ENCODE measurements around the gene MBD2. TPM values are rescaled to one million over a fixed set of nuclear protein-coding genes. Genes with fewer than 3 reads are reported as not detected.
A peak's percentile ranks its signal among the peaks of the same experiment; 100 is the strongest.
"Not testable (repeated sequence)": the region's sequence is repeated elsewhere in the genome, so short reads cannot be mapped to it uniquely, and the experiment has no call there.

The MBD2 gene
- total RNA-seq, 1 donor, result 9.2 TPM

DNA sequence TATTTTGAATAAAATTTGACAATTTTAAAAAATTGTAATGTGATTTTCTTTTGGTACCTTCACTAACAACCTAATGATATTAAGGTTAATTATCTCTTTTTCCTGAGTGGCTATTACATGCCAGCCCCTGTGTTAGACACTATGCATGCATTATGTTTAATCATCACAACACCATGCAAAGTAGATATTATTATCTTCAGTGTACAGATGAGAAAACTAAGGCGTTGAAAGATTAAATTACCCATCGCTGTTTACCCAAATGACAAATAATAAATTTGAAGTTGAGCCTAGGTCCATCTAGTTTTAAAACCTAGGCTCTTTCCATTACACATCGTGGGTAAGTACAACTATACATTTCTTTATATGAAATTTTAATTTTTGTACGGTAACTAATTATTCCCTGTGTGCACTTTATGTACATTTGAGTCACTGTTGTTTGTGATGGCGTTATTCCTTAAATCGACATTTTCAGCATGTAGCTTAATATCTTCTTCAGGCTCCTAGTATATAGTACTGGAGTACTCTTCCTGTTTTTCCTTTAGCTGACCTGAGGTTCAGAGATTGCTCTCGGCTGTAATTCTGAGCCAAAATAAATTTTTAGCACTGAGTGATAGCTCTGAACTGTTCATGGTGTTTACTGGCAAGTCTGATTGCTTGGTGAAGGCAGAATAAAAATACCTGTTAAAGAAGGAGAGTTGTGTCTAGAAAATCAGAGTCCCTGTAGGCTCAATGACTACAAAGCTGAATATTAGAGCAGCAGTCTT lies 13.9 kb upstream of the MBD2 start:
- no peak for DNase-seq (ENCODE audit: low read depth in 2 of 3, low spot score in 2 of 3)

DNA sequence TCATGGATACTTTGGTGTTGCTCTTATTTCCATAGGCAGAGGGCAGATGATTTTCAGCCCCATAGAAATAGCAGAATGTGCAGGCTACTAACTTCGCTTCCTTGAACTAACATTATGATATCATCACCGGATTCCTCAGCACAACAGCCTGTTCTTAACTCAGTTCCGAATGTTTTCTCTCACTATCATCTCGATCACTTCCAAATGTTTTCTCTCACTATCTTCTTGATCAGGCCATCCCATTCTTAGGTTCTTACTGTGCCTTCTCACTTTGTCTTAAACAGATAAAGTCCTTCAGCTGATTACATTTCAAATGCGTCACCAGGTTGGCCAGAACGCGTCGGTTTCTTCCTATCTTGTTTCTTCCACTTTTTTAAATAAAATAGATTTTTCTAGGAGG lies 11.4 kb upstream of the MBD2 start:
- no peak for DNase-seq (ENCODE audit: low read depth in 2 of 3, low spot score in 2 of 3)

DNA sequence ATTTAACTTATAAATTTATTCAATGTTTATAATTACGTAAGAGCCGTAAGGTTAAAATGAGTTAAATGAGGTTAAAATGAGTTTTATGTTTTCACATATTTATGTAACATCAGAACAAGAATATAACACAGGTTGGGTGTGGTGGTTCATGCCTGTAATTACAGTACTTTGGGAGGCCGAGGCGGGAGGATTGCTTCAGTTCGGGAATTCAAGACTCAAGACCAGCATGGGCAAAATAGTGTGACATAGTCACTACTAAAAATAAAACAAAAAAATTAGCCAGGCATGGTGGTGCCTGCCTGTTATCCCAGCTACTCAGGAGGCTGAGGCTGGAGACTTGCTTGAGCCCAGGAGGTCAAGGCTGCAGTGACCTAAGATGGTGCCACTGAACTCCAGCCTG lies 9.3 kb upstream of the MBD2 start:
- no peak for DNase-seq (ENCODE audit: low read depth in 2 of 3, low spot score in 2 of 3)

DNA sequence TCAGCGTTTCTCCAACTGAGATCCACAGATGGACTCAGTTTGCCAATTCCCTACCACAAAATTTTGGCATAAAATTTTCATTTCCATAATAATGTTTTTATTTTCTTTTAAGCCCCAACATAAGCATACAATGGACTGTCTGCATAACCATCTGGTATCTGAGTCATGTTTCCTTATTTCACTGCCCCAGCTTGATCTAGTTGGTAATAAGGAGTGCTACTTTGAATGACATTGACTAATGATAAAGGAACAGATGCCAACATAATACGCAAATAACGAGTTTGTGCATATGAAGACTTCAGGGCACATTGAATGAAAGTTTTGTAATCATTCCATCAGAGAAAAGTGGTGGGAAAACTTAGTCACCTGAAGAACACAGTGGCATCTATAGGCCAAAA lies 8.8 kb upstream of the MBD2 start:
- DNase-seq (ENCODE audit: low read depth in 2 of 3, low spot score in 2 of 3), result peak in 1 of 3 donors; percentile 26

DNA sequence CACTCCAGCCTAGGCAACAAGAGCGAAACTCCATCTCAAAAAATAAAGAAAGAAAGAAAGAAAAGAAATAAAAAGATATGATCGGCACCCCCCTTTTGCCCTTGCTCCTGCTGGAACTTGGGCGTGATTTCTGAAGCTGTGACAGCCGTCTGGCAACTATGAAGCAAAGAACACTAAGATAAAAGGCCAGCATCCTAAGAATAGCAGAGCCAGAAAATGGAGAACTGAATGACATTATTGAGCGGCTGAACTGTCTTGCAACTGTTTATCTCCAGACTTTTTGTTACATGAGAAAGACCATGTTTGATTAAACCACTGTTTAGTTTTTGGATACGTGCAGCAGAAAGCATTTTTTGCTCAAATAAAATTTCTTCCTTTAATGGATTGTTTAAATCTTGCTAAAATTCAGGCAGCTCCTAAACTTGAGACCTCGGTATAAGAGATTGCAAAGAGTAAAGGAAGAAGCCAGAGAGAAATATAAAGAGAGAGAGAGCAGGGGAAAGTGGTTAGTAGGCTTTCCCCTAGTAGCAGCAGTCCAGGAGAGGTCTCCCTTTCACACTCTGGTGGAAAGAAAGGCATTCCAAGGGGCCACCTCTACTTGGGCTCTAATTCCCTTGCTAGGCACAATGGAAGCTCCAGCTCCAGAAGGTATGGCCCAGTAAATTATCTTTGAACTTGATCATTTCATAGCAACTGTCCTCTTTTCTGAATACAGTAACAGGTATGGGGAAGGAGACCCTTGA lies 8.2 kb upstream of the MBD2 start:
- no peak for DNase-seq (ENCODE audit: low read depth in 2 of 3, low spot score in 2 of 3)

DNA sequence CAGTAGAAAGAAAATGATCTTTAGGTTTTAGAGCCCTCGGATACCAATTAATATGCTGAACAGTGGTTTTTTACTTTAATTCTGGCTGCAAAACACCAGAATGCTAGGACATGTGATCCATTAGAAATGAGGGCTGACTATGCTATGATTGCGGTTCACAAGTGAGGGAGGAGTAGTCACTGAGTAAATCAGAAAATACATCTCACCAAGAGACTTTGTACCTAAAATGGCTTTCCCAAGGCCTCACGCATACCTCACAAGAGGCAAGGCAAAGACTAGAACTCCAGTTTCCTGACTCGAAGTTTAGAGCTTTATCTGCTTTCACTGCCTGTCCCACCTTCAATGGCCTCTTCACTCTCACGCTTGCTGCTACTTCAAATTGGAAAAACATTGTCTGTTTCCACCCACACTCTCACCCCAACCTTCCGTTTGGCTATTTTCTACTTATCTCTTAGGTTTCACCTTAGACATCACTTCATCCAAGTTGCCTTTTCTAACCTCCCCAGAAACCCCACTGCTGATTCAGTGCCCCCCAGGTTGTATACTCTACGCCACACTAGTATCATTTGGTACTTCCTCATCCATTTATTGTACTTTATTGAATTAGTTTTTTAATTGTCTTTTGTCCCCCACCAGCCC lies 5.1 kb upstream of the MBD2 start:
- DNase-seq (ENCODE audit: low read depth in 2 of 3, low spot score in 2 of 3), result no peak

DNA sequence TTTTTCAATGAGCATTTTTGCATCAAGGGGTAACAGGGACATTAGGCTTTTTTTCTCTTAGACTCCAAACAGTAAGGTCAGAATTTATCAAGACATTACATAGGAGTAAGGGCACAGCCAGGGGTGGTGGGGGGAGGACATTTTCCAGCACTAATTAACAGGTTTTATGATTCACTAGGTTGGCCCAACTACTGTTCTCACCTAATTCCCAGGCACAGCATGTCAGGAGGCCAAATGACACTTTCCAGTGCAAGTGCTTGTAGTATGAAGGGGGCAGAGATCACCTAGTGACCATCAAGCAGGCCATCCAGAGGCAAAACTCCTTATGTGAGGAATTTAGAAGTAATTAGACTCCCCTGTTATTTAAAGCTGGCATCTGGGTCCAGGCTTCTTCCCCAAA lies 3.9 kb upstream of the MBD2 start:
- DNase-seq (ENCODE audit: low read depth in 2 of 3, low spot score in 2 of 3), result no peak

DNA sequence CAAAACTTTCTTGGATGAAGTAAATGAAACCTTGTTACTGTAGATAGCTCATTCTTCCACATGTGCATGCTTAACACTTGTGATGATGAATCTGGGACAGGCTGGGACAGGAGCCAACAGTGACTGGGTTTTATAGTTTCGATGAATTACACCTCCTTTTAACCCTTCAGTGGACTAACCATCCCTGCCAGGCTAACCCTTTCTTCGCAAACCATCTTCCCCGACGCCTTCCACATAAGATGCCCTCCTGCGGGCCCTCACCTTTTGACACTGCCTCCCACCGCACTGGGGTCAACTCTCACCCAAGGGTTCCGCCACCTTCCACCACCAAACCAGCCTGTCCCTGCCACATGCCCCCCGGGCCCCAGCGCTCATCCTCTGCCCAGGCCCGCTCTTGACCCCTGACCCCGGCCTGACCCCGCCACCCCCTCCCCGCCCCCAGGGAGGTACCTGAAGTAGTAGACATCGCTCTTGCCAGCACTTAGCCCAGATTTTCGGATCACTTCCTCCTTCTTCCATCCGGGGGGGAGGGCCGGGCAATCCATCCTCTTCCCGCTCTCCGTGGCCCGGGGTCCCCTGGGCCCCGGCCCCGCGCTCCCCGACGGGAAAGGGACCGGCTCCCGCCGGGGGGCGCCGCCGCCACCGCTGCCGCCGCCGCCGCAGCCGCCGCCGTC lies 764 bp downstream of the MBD2 start:
- DNase-seq (ENCODE audit: low read depth in 2 of 3, low spot score in 2 of 3), result peak in 2 of 3 donors; percentile 44 to 75

DNA sequence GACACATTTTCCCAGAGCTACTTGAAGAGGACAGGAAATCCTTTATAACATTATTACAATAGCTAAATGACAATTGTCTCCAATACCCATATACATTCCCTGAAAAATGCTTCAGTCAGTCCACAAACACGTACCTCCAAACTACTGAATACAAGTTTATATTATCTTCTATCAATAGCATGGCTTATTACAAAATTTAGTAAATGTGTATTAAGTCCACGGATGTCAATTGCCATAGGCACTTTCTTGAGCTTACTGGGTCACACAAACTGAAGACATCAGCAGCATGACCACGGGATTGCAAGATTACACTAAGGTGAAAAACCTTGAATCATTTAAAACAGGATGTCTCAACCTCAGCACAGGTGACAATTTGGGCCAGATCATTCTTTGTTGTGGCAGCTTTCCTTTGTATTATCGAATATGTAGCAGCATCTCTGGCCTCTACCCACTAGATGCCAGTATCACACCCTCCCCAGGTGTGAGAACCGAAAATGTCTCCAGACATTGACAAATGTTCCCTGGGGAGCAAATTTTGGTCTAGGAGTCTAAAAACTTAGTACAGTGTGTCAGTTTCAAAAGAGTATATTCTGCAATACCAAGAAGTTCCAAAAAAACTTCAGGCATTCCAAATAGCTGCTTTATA lies 1.4 kb downstream of the MBD2 start:
- DNase-seq (ENCODE audit: low read depth in 2 of 3, low spot score in 2 of 3), result peak in 2 of 3 donors; percentile 43 to 56

DNA sequence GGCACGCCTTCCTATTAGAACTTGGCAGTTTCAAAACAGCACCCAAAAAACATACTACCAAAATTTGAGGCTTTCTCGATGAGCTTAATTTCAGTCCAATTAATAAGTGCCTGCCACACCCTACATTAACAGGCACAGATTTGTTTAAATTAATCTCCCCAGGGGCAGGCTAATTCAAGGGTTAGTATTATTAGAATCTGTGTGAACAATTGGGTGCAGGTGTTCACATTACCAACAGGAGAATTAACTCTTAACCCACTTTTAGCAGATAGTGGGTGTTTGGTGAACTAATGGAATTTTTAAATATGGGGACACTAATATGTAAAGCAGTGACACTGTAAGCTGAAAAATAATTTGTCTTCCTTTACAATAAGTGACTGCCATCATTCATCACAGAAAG lies 4.1 kb downstream of the MBD2 start:
- DNase-seq (ENCODE audit: low read depth in 2 of 3, low spot score in 2 of 3), result no peak

DNA sequence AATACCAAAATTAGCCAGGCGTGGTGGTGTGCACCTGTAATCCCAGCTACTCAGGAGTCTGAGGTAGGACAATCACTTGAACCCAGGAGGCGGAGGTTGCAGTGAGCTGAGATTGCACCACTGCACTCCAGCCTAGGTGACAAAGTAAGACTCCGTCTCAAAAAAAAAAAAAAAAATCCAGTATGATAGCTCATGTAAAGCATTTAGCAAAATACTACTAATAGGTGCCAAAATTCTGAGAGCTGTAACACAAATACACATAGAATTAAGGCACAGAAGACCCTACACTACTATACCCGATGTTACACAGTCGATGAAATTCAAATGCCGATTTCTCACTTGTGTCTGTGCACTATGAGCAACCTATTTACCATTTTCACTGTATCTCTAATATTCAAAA lies 5.7 kb downstream of the MBD2 start:
- DNase-seq (ENCODE audit: low read depth in 2 of 3, low spot score in 2 of 3), result not testable (repeated sequence)

DNA sequence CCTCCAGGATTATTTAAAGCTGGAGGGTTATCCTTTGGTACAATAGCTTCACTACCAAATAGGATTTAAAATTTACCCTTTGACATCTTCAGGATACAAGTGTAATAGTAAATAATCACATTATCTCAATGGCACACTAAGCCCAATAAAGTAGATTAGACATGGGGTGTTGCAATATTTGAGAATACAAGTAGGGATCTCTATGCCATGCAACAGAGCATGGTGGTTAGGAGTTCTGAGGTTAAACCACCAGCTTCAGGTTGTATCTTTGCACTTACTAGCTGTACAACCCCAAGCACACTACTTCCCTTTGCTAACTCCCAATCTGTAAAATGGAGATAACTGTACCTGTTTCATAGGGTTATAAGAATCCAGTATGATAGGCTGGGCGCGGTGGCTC lies 6.2 kb downstream of the MBD2 start:
- no peak for DNase-seq (ENCODE audit: low read depth in 2 of 3, low spot score in 2 of 3)

DNA sequence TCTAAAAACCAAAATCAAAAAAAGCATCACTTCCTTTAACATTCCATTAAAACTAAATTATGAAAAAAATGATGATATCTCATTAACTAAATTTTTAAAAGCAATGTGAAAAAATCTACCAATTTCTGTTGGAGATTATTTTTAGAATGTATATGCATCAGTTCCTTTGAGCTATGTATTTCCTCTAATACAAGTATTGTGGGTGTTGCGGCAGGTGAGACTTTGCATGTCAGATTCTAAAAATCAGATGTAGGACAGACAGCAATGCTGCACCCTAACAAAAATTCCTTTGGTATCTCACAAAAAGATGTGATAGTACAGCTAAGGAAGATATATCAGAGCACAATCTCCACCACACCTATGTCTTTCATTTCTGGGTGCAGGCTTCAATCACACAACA lies 6.8 kb downstream of the MBD2 start:
- no peak for DNase-seq (ENCODE audit: low read depth in 2 of 3, low spot score in 2 of 3)

DNA sequence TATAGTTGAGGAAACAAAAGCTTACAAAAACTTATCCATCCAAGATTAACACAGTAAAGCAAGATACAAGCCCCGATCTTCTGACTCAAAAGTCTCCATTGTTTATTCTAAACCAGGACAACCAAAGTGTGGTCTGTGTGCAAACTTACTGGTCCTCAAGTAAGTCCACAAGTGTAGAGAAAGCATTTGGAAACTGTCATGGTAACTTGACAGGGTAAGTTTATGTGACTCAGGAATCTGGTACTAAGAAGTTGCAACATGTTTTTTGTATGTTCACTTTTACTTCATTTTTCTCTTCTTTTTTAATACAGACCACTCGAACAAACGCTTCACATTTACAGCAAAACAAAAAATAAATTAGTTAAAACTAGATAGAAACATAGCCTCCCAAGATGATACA lies 9.4 kb downstream of the MBD2 start:
- no peak for DNase-seq (ENCODE audit: low read depth in 2 of 3, low spot score in 2 of 3)

DNA sequence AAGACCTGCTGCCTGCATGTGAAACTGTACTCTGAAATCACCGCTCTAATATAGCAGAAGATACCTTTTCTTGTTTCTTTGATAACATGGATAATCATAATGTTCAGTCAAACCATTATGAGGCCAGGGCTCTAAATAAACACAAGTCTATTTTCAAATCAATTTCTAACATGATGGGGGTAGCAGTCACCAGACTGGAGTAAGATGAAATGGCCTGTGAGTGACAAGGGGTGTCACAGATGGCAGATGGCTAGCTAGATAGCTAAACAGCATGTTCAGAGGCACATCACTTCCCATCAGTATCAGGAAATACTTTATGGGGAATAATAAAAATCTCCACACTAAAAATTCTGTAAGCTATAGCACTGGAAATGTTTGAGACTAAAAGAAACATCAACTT lies 14.0 kb downstream of the MBD2 start:
- no peak for DNase-seq (ENCODE audit: low read depth in 2 of 3, low spot score in 2 of 3)

DNA sequence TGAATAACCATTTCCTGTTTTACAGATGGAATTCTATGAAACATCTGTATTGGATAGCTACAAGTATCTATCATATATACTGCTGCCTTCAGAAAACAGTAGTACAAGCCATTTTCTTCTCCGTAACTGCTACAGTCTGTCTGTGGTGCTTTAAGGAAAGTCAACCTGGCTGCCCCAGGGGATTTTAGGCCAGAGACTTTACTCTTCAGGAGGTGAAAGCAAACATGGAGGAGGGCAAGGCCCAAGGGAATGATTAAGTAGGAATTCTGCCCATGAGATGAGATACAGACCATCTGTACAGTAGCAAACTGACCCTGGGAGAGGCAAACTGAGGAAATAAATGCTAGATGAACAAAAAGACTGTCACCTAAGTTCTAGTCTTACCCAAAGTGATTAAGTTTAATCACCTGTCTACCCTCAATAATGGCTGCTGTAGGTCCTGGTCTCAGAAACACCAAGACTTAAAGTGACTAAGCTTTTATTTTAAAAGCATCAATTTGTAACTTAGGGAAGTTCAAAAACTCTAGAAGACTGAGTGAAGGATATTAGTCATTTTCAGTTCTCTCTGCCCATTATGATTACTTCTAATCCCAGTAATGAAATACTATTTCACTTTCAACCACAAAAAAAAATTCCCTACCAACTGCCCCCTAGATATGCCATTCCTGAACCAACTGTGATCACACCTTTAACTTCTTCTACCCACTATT lies 14.8 kb downstream of the MBD2 start:
- no peak for DNase-seq (ENCODE audit: low read depth in 2 of 3, low spot score in 2 of 3)

DNA sequence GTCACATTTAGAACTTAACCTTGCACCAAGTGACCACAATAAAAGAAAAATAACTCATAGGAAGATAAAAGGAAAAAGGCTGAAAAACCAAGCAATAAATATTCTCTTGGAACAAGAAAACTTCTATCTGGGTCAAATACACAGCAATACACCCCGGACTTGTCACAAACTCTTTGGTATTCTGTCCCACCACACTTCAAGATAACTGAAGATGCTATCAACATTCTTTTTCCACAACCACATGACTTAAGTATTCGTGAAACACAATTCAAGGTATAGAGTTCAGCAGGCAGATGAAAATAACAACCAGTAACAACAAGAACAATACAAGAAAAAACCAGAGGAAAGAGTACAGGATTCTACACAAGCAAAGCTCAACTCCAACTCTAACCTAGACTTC lies 18.0 kb downstream of the MBD2 start:
- DNase-seq (ENCODE audit: low read depth in 2 of 3, low spot score in 2 of 3), result no peak

DNA sequence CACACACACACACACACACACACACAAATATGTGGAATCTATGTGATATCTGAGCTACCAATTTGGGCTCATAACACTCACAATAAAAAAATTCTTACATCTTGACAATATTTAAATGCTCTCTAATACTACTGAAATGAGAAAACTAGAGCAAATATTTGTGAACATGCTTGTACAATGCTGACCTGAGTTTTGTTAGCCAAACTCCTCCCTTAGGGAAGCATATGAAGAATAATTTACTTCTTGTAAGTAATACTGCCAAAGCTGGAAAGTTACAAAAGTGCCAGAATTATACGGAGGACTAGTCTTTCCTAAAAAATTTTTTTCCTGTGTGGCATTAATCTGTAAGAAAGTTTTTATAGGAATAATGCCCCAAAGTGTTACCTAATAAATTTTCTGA lies 18.5 kb downstream of the MBD2 start:
- DNase-seq (ENCODE audit: low read depth in 2 of 3, low spot score in 2 of 3), result no peak

DNA sequence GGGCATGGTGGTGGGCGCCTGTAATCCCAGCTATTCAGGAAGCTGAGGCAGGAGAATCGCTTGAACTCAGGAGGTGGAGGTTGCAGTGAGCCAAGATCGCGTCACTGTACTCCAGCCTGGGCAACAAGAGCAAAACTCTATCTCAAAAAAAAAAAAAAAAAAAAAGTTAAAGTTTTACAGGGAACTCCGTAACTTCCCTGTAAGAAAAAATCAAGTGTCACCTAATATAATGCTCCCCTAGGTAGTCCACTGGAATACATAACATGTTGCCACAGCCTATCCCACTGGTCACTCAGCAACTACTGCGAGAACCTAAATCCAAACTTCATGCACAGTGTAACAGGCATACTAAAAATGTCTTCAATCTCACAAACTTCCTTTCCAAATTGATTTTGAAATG lies 19.0 kb downstream of the MBD2 start:
- DNase-seq (ENCODE audit: low read depth in 2 of 3, low spot score in 2 of 3), result not testable (repeated sequence)

DNA sequence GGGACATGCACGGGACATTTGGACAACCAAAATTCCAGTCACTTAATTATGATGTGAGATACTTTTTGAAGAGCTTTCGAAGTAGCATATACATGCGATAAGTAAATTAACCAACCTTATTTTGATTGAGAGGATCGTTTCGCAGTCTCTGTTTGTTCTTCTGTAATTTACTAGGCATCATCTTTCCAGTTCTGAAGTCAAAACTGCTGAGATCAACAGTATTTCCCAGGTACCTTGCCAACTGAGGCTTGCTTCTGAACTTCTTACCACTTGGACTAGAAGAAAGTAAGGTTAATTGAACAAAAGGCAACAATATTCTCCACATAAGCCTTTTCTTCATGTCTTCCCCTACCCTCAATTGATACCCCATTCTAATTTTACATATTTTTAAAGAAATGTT lies 19.6 kb downstream of the MBD2 start:
- no peak for DNase-seq (ENCODE audit: low read depth in 2 of 3, low spot score in 2 of 3)

All from hematopoietic multipotent progenitor cell (in vitro differentiated cells).